NOMO-1 treated with DMSO at 0.1 percent for 48 hours (cell line): ENCODE results near the gene ABCC11.

Experiments used
- DNase-seq: peaks from one replicate; lab custom pipeline; 2025; ENCODE audit not compliant: unreplicated experiment; lab: John Stamatoyannopoulos, UW

ABCC11 gene

GRCh38 chr16:48164907-48165715 is 82.2 kb downstream of the ABCC11 start:
- peak; percentile 24 for DNase-seq

- DNase-seq, result no peak
Observed at GRCh38 chr16:48162839-48163410, 84.4 kb downstream of the ABCC11 start.

GRCh38 chr16:48161906-48162305 is 85.4 kb downstream of the ABCC11 start:
- DNase-seq, result no peak

GRCh38 chr16:48160575-48160974 is 86.8 kb downstream of the ABCC11 start:
- no peak for DNase-seq

- peak; percentile 53 for DNase-seq
Observed at GRCh38 chr16:48158296-48158695, 89.0 kb downstream of the ABCC11 start.

GRCh38 chr16:48157794-48158193 is 89.5 kb downstream of the ABCC11 start:
- no peak for DNase-seq

GRCh38 chr16:48157302-48157701 is 90.0 kb downstream of the ABCC11 start:
- DNase-seq, result no peak

- DNase-seq, result peak; percentile 85
Observed at GRCh38 chr16:48156790-48157209, 90.5 kb downstream of the ABCC11 start.

GRCh38 chr16:48155926-48156789 is 91.2 kb downstream of the ABCC11 start, which contains the start of gene ABCC12:
Gene ABCC12 (minus strand): TSS chr16:48155993. CDS start chr16:48146424, 9,569 bp downstream.
- DNase-seq, result no peak

- DNase-seq, result no peak
Observed at GRCh38 chr16:48153774-48154173, 93.6 kb downstream of the ABCC11 start.

GRCh38 chr16:48152226-48152625 is 95.1 kb downstream of the ABCC11 start:
- no peak for DNase-seq

GRCh38 chr16:48150707-48151106 is 96.6 kb downstream of the ABCC11 start:
- DNase-seq, result no peak

- no peak for DNase-seq
Observed at GRCh38 chr16:48146710-48147109, 100.6 kb downstream of the ABCC11 start.

GRCh38 chr16:48146131-48146530 is 101.2 kb downstream of the ABCC11 start:
- DNase-seq, result no peak

- DNase-seq, result no peak
Observed at GRCh38 chr16:48143812-48144368, 103.4 kb downstream of the ABCC11 start.

- DNase-seq, result no peak
Observed at GRCh38 chr16:48140821-48141220, 106.5 kb downstream of the ABCC11 start.

- DNase-seq, result no peak
Observed at GRCh38 chr16:48139517-48139916, 107.8 kb downstream of the ABCC11 start.

GRCh38 chr16:48138543-48138942 is 108.8 kb downstream of the ABCC11 start:
- DNase-seq, result no peak

- no peak for DNase-seq
Observed at GRCh38 chr16:48137822-48138221, 109.5 kb downstream of the ABCC11 start.

- no peak for DNase-seq
Observed at GRCh38 chr16:48136547-48137360, 110.6 kb downstream of the ABCC11 start.
